HL-60 (cell line): Measurements from ENCODE around the gene CASS4.

ENCODE experiments used
- DNase-seq, 2 experiments: peaks; one replicate each; pipeline ENCODE4 v3.0.0-alpha.2; 2010 to 2020; ENCODE audit warnings: low read depth in 1 of 2, low spot score in 1 of 2
- H3K27ac ChIP-seq: fragments of 250-450 bp; sonication (Bioruptor Pico); replicated peaks from 2 replicates; pipeline ENCODE4 v1.5.1; 2020; ENCODE audit warnings: mild to moderate bottlenecking, moderate library complexity
- H3K27me3 ChIP-seq: fragments of 250-450 bp; sonication (Bioruptor Pico); 2 replicates; pipeline ENCODE4 v1.5.1; 2021; ENCODE audit warnings: mild to moderate bottlenecking, moderate library complexity; ENCODE audit not compliant: insufficient read depth, poor library complexity, severe bottlenecking
- H3K4me3 ChIP-seq: replicated peaks from 2 replicates; pipeline ENCODE4 v1.5.1; 2011; ENCODE audit warnings: mild to moderate bottlenecking, control low read depth, low read length; ENCODE audit not compliant: insufficient read depth
- CTCF ChIP-seq: IDR thresholded peaks from one replicate; pipeline ENCODE4 v1.5.1; 2011; ENCODE audit warnings: low read length, control low read depth, inconsistent platforms; ENCODE audit not compliant: insufficient read depth
- GABPA ChIP-seq: IDR thresholded peaks from 2 replicates; pipeline ENCODE4 v1.6.1; 2012; ENCODE audit warnings: low read depth
- POLR2AphosphoS5 ChIP-seq: IDR thresholded peaks from 2 replicates; pipeline ENCODE4 v1.6.1; 2012; ENCODE audit warnings: low read depth
- REST ChIP-seq: IDR thresholded peaks from 2 replicates; pipeline ENCODE4 v1.6.1; 2012; ENCODE audit warnings: low read depth; ENCODE audit not compliant: insufficient replicate concordance
- SPI1 ChIP-seq: IDR thresholded peaks from 2 replicates; pipeline ENCODE4 v1.6.1; 2012; ENCODE audit warnings: low read depth, mild to moderate bottlenecking, borderline replicate concordance

CASS4 gene

GRCh38 chr20:56433880-56434255 lies 21.8 kb downstream of the CASS4 start:
- TF ChIP-seq POLR2AphosphoS5, result no peak
- TF ChIP-seq CTCF, result no peak
- no peak for TF ChIP-seq REST
- no peak for TF ChIP-seq SPI1
- TF ChIP-seq GABPA, result no peak
- DNase-seq, result no peak
- H3K27ac ChIP-seq, result no peak overlapping the region
- no peaks in the 10 kb centered on the region for H3K27me3 ChIP-seq
- no peak overlapping the region for H3K4me3 ChIP-seq

GRCh38 chr20:56437196-56437960 lies 25.3 kb downstream of the CASS4 start:
- H3K27ac ChIP-seq, result no peak overlapping the region
- no peaks in the 10 kb centered on the region for H3K27me3 ChIP-seq
- no peak for TF ChIP-seq POLR2AphosphoS5
- TF ChIP-seq GABPA, result no peak
- no peak for TF ChIP-seq SPI1
- no peak for DNase-seq
- H3K4me3 ChIP-seq, result no peak overlapping the region

GRCh38 chr20:56438284-56438683 lies 26.2 kb downstream of the CASS4 start:
- TF ChIP-seq REST (no peak), CTCF (no peak), SPI1 (no peak), POLR2AphosphoS5 (no peak), GABPA (no peak)
- Histone ChIP-seq H3K27me3 (no peaks in the 10 kb centered on the region), H3K27ac (no peak overlapping the region), H3K4me3 (no peak overlapping the region)
- DNase-seq, result no peak

- H3K4me3 ChIP-seq, result no peak overlapping the region
- 0 out of 2 replicates have a peak overlapping the region, but pooled peaks have one; percentile 24 for H3K27ac ChIP-seq
- DNase-seq, result peak in 1 of 2 experiments; percentile 42
- H3K27me3 ChIP-seq, result no peaks in the 10 kb centered on the region
- TF ChIP-seq CTCF (no peak), POLR2AphosphoS5 (no peak), GABPA (no peak), SPI1 (no peak), REST (no peak)
Measured at GRCh38 chr20:56439771-56440291, 27.8 kb downstream of the CASS4 start.
